SH-SY5Y (cell line): ENCODE results near the gene GUCY2D.

Experiments used
- GATA2 ChIP-seq: IDR thresholded peaks from 2 replicates; pipeline ENCODE4 v1.6.1; 2011; ENCODE audit warnings: mild to moderate bottlenecking, low read depth, low read length
- GATA3 ChIP-seq: IDR thresholded peaks from 2 replicates; pipeline ENCODE4 v1.6.1; 2011; ENCODE audit warnings: low read depth, mild to moderate bottlenecking, low read length, moderate library complexity

GRCh38 chr17:8005357-8005756, 2.9 kb downstream of the GUCY2D start:
- TF ChIP-seq GATA2 = no peak
- no peak for TF ChIP-seq GATA3
